ENCODE results near the gene MEGF6.

DNA sequence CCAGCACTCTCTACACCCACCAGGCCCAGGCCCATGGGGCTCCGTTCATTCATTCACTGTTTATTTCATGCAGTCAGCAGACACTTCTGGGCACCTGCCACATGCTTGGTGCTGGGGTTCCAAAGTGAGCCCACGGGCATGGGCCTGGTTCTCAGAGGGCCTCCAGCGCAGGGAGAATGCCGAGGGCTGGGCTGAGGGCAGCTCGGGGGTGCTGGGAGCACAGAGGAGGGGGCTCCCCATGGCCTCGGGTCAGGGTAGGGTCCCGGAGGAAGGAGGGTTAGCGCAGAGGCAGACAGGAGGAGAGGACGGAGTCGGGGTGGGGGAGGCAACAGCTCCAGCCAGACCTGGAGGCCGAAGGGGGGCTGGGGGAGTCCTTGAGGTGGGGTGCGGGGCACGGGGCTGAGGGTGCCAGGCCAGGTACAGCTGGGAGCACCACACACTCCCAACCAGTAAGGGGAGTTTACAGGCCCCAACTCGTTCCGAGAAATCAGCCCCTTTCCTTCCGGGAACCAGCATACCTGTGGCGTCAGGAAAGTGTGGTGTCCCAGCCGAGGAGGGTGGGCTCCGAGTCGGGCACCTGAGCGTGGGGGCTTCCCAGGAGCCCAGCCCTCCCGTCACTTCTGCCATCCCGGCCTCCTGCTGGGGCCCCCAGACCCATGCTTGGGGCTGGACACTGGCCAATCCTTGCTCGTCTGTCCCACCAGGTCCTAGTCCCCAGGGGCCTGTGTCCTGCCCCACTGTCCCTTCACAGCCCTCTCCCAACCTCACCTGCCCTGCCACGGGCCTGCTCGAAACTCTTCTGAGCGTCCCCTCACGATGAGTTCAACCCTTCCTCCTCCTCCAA lies 146.0 kb downstream of the MEGF6 start:
- no peak for TF ChIP-seq POLR2A (IDR thresholded peaks at IDR 0.05)
- TF ChIP-seq, protein P1, sequence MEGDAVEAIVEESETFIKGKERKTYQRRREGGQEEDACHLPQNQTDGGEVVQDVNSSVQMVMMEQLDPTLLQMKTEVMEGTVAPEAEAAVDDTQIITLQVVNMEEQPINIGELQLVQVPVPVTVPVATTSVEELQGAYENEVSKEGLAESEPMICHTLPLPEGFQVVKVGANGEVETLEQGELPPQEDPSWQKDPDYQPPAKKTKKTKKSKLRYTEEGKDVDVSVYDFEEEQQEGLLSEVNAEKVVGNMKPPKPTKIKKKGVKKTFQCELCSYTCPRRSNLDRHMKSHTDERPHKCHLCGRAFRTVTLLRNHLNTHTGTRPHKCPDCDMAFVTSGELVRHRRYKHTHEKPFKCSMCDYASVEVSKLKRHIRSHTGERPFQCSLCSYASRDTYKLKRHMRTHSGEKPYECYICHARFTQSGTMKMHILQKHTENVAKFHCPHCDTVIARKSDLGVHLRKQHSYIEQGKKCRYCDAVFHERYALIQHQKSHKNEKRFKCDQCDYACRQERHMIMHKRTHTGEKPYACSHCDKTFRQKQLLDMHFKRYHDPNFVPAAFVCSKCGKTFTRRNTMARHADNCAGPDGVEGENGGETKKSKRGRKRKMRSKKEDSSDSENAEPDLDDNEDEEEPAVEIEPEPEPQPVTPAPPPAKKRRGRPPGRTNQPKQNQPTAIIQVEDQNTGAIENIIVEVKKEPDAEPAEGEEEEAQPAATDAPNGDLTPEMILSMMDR (IDR thresholded peaks at IDR 0.05): no peak

All from body of pancreas (tissue), 4 donors.